Dermis microvascular lymphatic vessel endothelial cell (primary cell): ENCODE data around the gene WDR87. TPM values are rescaled to one million over a fixed set of nuclear protein-coding genes. Genes with fewer than 3 reads are reported as not detected.

Experiments
- DNase-seq, 2 donors: peaks; one replicate each; pipeline versions ENCODE4 v3.0.0 to v3.0.0-alpha.2; 2010; ENCODE audit warnings: low read depth in 2 of 2
- total RNA-seq: library from RNA; depleted of rRNA; stranded (reverse); fragments of >200 nt; gene quantifications from 2 replicates; pipeline ENCODE4 v1.2.1, GENCODE V29; 2014

WDR87 gene
- total RNA-seq = not detected in 2 replicates

DNA sequence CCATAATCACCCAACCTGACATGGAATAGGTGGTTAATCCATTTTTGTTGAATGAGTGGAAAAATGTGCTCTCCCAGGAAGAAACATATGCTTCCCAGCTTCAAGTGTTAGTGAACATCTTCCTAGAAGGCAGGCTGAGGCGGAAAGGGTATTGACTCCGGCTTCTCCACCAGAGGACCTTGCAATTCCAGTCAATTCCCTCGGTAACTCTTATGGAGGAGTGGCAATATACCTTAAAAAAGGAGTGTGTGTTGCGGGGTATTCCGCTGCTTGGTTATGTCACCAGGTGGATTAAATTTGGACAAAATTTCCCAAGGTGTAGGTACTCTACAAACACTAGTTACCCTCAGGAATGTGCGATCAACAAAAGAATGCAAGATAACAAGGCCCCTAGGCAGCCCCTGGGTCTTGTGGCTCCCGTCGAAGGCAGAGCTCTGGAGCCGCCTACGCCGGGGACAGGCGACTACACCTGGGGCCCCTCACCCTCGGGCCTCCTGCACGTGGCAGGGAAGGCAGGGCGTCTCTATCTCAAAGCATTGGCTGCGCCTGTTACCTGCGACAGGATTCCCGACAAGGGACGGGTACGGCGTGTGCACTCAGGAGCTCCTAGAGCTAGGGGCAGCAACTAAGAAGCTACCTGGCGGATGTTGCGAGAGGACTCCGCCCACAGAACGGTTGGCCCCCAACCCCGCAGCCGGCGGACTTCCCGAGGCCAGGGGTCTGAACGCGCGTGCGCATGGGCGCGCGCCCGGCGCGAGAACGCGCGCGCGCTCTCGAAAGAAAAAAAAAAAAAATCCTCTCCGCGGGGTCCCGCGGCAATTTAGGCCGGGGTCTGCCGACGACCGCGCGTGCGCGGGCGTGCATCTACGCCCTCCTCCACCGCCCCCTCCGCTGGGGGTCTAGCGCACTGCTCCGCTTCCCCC is at the start of gene WDR87:
TSS of gene WDR87 (minus strand) at position 649 of the 923 bp plus-strand sequence. CDS start 8,355 bp downstream, outside the sequence.
- DNase-seq = peak; percentile 26 to 59

- peak in 1 of 2 donors; percentile 51 for DNase-seq
These were observed 49.6 kb upstream of the WDR87 start for GRCh38 chr19:37955986-37956385.

- no peak for DNase-seq
These were observed 48.1 kb upstream of the WDR87 start for GRCh38 chr19:37954421-37954874.

GRCh38 chr19:37953918-37954303 is 47.5 kb upstream of the WDR87 start:
- DNase-seq = no peak

DNA sequence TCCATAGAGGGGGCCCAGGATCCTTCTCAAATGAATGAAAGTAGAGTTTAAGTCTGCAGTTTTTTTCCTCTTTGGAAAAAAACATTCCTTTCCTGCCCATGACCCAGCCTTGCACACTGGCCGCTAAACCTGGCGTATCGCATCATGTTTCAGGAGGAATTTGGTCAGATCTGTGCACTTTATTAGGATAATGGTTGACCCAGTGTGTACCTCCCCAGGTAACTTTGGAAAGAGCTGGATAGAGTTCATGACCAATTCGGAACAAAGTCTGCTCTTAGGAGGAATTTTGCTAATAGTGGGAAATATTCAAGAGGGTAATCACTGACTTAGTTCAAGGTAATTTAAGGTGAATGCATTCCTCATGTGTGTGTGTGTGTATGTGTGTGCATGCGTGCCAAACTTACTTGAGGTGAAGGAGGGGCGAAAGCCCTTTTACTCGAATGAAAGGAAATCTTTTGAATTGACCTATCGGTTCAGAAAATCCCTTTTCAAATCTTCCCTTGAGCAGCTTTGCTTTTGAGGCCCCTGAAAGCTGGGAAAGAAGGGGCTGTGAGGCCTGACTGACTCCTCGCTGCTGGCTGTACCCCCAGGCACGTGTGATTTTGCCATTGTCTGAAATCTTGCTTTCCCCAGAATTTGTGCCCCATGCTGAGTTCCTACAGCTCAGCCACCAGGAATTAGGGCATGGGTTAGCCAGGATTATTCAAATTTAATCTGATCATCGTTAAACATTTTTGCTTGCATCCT is 47.0 kb upstream of the WDR87 start:
- no peak for DNase-seq

DNA sequence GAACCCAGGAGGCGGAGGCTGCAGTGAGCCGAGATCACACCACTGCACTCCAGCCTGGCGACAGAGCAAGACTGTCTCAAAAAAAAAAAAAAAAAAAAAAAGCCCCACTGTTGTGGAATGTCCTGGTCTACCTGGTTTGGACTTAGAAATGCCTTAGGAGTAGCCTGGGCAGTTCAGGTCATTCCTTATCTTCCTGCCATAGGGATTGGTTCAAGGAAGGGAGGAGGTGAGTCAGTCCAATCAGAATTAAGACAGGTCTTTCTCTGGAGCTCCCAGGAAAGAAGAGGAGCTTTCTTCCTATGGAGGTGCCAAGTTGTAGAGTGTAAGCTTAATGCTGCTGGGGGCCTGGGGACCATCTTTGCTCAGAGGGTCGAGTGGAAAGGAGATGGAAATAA is 45.4 kb upstream of the WDR87 start:
- no peak for DNase-seq

- no peak for DNase-seq
These were observed 44.2 kb upstream of the WDR87 start for GRCh38 chr19:37950471-37951175.

- DNase-seq = no peak
These were observed 42.0 kb upstream of the WDR87 start for GRCh38 chr19:37948362-37948761.

- no peak for DNase-seq
These were observed 41.4 kb upstream of the WDR87 start for GRCh38 chr19:37947778-37948177.

DNA sequence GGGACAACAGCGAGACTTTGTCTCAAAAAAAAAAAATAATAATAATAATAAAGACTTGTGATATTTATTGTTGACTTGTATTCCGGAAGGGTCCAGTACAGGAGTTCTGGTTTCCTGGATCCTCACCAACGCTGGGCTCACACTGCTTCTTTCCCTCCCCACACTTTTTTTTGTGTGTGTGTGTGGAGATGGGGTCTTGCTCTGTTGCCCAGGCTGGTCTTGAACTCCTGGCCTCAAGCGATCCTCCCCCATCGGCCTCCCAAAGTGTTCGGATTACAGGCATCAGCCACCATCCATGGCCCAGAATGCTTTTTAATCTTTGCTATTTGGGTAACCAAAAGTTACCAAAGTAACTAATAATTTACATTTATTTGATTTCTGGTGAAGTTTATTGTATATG is 39.7 kb upstream of the WDR87 start:
- no peak for DNase-seq

DNA sequence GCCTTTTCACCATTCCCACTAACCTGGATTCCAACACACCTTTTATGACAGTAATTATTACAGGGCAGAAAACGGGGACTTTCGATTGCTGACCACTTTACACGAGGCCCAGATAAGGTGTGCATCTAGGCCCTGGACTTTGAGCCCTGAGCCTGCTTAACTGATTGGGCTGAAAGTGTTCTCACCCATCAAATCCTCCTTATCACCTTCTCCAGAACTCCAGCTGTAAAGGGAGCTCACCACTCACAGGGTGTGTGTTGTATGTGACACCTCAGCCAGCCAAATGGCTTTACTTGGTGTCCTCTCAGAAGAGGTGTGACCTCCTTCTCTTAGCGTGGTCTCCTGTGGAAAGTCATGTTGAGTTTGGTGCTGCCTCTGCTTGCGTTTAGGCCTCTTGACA is 37.1 kb upstream of the WDR87 start:
- no peak for DNase-seq

DNA sequence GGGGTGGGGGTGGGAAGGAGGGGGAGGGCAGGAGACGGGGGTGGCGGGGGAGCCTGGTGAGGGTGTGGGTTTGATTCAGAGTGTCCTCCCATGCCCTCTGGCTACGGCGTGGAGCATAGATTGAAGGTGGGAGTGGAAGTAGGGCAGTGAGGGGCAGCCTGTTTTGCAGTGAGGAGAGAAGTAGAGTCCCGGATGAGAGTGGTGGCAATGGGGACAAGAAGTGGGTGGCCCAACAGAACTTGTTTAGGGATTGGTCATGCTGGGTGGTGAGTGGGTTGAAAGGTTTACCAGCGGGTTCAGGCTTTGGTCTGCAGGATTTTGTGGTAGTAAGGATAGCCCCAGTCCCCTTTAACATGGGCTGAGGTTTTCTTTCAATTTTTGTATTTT is 36.1 kb upstream of the WDR87 start:
- DNase-seq = no peak

GRCh38 chr19:37941782-37942515 is 35.6 kb upstream of the WDR87 start:
- no peak for DNase-seq

DNA sequence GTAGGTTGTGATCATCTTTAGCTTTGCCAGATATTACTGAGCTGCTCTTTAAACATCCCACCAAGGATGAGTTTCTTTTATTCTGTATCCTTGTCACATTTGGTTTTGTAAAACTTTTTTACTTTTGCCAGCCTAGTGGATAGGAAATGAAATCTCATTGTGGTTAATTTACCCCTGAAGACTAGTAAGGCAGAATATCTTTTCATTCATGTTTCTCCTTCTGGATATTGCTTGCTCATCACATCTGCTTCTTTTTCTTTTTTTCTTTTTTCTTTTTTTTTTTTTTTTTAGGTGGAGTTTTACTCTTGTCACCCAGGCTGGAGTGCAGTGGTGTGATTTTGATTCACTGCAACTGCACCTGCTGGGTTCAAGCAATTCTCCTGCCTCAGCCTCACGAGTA is 32.0 kb upstream of the WDR87 start:
- no peak for DNase-seq

- no peak for DNase-seq
These were observed 30.5 kb upstream of the WDR87 start for GRCh38 chr19:37936886-37937285.

- DNase-seq = no peak
These were observed 29.8 kb upstream of the WDR87 start for GRCh38 chr19:37936166-37936565.

DNA sequence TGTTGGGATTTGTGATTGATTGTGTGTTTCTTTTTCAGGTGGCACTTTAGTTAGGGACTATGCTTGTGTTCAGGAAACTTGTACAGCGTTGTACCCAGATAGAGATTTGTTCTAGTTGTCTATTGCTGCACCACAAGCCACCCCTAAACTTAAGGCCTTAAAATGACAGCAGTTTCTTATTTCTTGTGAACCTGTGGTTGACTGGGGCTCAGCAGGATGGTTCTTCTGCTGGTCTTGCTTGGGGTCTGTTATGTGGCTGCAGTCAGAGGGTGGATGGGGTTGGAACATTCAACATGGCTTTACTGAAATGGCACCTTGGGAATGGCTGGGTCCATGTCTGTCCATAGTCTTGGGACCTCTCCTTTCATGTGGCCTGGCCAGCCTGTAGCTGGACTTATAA is 28.9 kb upstream of the WDR87 start:
- DNase-seq = no peak

DNA sequence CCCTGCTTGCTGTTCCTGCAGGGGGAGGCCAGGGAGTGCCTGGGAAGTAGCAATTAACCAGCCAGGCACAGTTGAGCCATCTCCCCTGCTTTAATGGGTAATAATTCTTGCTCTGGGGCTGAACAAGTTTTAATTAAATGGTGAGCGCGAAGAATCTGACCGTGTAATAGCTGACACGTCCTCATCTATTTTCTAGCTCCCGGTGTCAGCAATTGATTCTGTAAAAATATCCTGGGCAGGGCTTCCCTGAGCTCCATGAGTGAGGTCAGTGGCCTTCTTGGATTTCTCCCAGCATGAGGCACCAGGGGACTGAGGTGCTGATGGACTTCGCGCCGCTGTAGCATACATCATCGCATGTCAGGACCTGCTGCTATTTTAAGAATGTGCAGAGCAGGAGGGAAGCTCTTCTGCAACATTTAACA is 27.6 kb upstream of the WDR87 start:
- peak; percentile 18 to 66 for DNase-seq

GRCh38 chr19:37932985-37933936 is 26.9 kb upstream of the WDR87 start:
- DNase-seq = peak in 1 of 2 donors; percentile 61
